Measurements from ENCODE around the gene SNED1. TPM values are rescaled to one million over a fixed set of nuclear protein-coding genes. Genes with fewer than 3 reads are reported as not detected.

The SNED1 gene
- polyA plus RNA-seq, 1 donor (not counting 4 experiments of a cell fraction or from before 2014, with no cell fraction given): 0.12 TPM

DNA sequence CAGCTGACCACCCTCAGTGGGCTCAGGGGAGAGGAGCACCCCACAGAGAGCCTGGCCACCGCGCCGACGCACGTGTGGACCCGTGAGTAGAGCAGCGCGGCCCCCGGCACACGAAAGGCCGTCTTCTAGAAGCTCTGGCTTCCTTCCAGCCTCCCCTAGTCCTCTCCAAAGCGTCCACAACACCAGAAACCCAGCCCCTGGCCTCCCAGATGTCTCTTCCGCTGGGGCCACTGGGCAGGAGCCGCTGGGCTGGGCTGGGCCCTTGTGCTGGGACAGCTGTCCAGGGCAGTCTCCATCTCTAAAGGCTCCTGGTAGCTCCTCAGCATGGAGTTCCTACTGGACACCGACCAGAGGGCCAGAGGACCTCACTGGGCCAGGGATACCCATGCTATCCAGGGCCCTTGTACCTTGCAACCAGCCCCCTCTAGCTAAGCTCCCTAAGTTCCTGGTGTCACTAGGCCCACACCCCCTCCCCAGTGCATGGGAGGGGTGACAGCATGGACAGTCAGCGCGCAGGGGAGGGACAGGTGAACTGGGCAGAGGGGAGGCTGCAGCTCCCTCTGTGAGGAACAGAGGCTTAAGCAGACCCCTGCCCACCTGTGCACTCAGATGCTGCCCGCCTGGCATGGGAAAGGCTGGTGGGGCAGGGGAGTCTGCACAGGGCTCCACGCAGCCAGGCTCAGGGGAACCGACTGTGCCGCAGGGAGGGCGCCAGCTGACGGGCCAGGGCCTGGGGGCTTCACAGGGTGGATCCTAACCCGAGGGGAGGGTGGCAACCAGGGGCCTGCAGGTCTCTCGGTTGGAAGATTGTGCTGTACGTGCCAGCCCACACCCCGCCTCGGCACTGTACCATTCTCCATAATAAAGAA is 70.8 kb downstream of the SNED1 start:
- Histone ChIP-seq H3K36me3 (ENCODE audit: control insufficient read depth in 2 of 2, extremely low read depth in 1 of 2, insufficient read depth in 2 of 2, low read length in 2 of 2) (no peaks in the 10 kb centered on the region), H2AFZ (ENCODE audit: control insufficient read depth, low read length) (no peak overlapping the region), H3K4me2 (ENCODE audit: control insufficient read depth, extremely low read depth, insufficient read depth, low read depth, low read length) (no peak overlapping the region), H3K9me1 (ENCODE audit: control insufficient read depth, extremely low read depth, insufficient read depth, low read length) (no peaks in the 10 kb centered on the region), H3K4me3 (ENCODE audit: control insufficient read depth in 2 of 3, extremely low read depth in 1 of 3, insufficient read depth in 2 of 3, low read depth in 1 of 3, low read length in 3 of 3) (no peak overlapping the region), H4K20me1 (ENCODE audit: control insufficient read depth, extremely low read depth, insufficient read depth, low read length) (no peaks in the 10 kb centered on the region), H3K9me3 (ENCODE audit: control insufficient read depth, low read depth, low read length) (no peaks in the 10 kb centered on the region), H3K27ac (ENCODE audit: control insufficient read depth, insufficient read depth, low read length) (no peak overlapping the region), H3K27me3 (ENCODE audit: control insufficient read depth, extremely low read depth, insufficient read depth, low read length) (peaks cover 7% of the 10 kb centered on the region), H3K79me2 (ENCODE audit: control insufficient read depth, insufficient read depth, low read length) (no peaks in the 10 kb centered on the region), H3K9ac (ENCODE audit: control insufficient read depth, extremely low read depth, insufficient read depth, low read length) (no peak overlapping the region), H3K4me1 (ENCODE audit: control insufficient read depth, extremely low read depth, insufficient read depth, low read length) (no peaks in the 10 kb centered on the region)
- dilution Hi-C loops (cut with MboI; ENCODE audit: extremely low pct_ligation_motif_present, low sequenced_read_pairs): no loop called here
- DNase-seq (ENCODE audit: low read depth, low spot score): no peak
- TF ChIP-seq, protein P1, sequence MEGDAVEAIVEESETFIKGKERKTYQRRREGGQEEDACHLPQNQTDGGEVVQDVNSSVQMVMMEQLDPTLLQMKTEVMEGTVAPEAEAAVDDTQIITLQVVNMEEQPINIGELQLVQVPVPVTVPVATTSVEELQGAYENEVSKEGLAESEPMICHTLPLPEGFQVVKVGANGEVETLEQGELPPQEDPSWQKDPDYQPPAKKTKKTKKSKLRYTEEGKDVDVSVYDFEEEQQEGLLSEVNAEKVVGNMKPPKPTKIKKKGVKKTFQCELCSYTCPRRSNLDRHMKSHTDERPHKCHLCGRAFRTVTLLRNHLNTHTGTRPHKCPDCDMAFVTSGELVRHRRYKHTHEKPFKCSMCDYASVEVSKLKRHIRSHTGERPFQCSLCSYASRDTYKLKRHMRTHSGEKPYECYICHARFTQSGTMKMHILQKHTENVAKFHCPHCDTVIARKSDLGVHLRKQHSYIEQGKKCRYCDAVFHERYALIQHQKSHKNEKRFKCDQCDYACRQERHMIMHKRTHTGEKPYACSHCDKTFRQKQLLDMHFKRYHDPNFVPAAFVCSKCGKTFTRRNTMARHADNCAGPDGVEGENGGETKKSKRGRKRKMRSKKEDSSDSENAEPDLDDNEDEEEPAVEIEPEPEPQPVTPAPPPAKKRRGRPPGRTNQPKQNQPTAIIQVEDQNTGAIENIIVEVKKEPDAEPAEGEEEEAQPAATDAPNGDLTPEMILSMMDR (optimal IDR thresholded peaks at IDR 0.05 in 1 of 3, IDR thresholded peaks at IDR 0.05 in 1 of 3, conservative IDR thresholded peaks at IDR 0.05 in 1 of 3; ENCODE audit: extremely low read depth in 1 of 3, insufficient read depth in 2 of 3, low read length in 3 of 3): no peak
- TF ChIP-seq EZH2 (IDR thresholded peaks at IDR 0.05; ENCODE audit: low read length): no peak
- no peak for FAIRE-seq

DNA sequence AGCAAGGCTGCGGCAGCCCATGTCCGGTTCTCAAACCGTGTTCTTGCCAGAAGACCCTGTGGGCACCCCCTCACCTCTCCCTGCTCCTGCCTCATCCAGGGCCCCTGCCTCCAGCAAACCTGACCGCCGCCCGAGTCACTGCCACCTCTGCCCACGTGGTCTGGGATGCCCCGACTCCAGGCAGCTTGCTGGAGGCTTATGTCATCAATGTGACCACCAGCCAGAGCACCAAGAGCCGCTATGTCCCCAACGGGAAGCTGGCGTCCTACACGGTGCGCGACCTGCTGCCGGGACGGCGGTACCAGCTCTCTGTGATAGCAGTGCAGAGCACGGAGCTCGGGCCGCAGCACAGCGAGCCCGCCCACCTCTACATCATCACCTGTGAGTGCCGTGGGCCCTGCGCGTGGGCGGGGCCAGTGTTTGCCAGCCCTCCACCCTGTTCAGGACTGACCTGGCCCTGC is 71.4 kb downstream of the SNED1 start:
- Histone ChIP-seq H3K4me2 (ENCODE audit: control insufficient read depth, extremely low read depth, insufficient read depth, low read depth, low read length) (no peak overlapping the region), H4K20me1 (ENCODE audit: control insufficient read depth, extremely low read depth, insufficient read depth, low read length) (no peaks in the 10 kb centered on the region), H3K4me1 (ENCODE audit: control insufficient read depth, extremely low read depth, insufficient read depth, low read length) (no peaks in the 10 kb centered on the region), H3K9me3 (ENCODE audit: control insufficient read depth, low read depth, low read length) (no peaks in the 10 kb centered on the region), H3K36me3 (ENCODE audit: control insufficient read depth in 2 of 2, extremely low read depth in 1 of 2, insufficient read depth in 2 of 2, low read length in 2 of 2) (no peaks in the 10 kb centered on the region), H2AFZ (ENCODE audit: control insufficient read depth, low read length) (no peak overlapping the region), H3K27ac (ENCODE audit: control insufficient read depth, insufficient read depth, low read length) (no peak overlapping the region), H3K9me1 (ENCODE audit: control insufficient read depth, extremely low read depth, insufficient read depth, low read length) (no peaks in the 10 kb centered on the region), H3K79me2 (ENCODE audit: control insufficient read depth, insufficient read depth, low read length) (no peaks in the 10 kb centered on the region), H3K9ac (ENCODE audit: control insufficient read depth, extremely low read depth, insufficient read depth, low read length) (no peak overlapping the region), H3K27me3 (ENCODE audit: control insufficient read depth, extremely low read depth, insufficient read depth, low read length) (peaks cover 7% of the 10 kb centered on the region), H3K4me3 (ENCODE audit: control insufficient read depth in 2 of 3, extremely low read depth in 1 of 3, insufficient read depth in 2 of 3, low read depth in 1 of 3, low read length in 3 of 3) (no peak overlapping the region)
- TF ChIP-seq, protein P1 (optimal IDR thresholded peaks at IDR 0.05 in 1 of 3, IDR thresholded peaks at IDR 0.05 in 1 of 3, conservative IDR thresholded peaks at IDR 0.05 in 1 of 3; ENCODE audit: extremely low read depth in 1 of 3, insufficient read depth in 2 of 3, low read length in 3 of 3): no peak
- TF ChIP-seq EZH2 (IDR thresholded peaks at IDR 0.05; ENCODE audit: low read length): no peak
- dilution Hi-C loops (cut with MboI; ENCODE audit: extremely low pct_ligation_motif_present, low sequenced_read_pairs): no loop called here
- FAIRE-seq (no peak), DNase-seq (ENCODE audit: low read depth, low spot score) (no peak)
